GM12878 (cell line): ENCODE measurements around the gene NRXN3. TPM values are rescaled to one million over a fixed set of nuclear protein-coding genes. Genes with fewer than 3 reads are reported as not detected.

Source experiments
- ATAC-seq: fragments of 200-7000 bp; cut with Tn5 transposase; 3 replicates; pipeline ENCODE4 v1.9.1; 2020; ENCODE audit warnings: mild to moderate bottlenecking, moderate library complexity
- BruUV-seq: library from RNA; stranded (reverse); fragments of 400-500 nt; replicated peaks from 2 replicates; lab custom pipeline; 2021; lab: Mats Ljungman, UMichigan
- CTCF ChIA-PET: fragments of 300-600 bp; sonication (Branson Sonifier 250); formaldehyde crosslinking; extraction: SDS; loops from one replicate; lab custom pipeline; 2021; ENCODE audit warnings: inconsistent platforms; lab: Yijun Ruan, JAX
- POLR2A ChIA-PET: fragments of 350-600 bp; formaldehyde crosslinking; extraction: SDS; loops from one replicate; lab custom pipeline; 2021; ENCODE audit warnings: inconsistent platforms; lab: Charles Lee
- RAD21 ChIA-PET: fragments of 300-600 bp; sonication (Branson Sonifier 250); formaldehyde crosslinking; loops from one replicate; lab custom pipeline; 2023; ENCODE audit warnings: antibody characterized with exemption; ENCODE audit not compliant: unreplicated experiment; lab: Charles Lee
- SMC1A ChIA-PET: fragments of 300-600 bp; sonication (Branson Sonifier 250); formaldehyde crosslinking; loops from one replicate; lab custom pipeline; 2023; ENCODE audit not compliant: unreplicated experiment, uncharacterized antibody; lab: Charles Lee
- DNase-seq: peaks from one replicate; pipeline ENCODE4 v3.0.0-alpha.2; 2011; ENCODE audit warnings: low read depth, low spot score
- FAIRE-seq: peaks from 3 replicates; lab custom pipeline; 2011; peaks lifted over from hg19 to GRCh38; lab: Jason Lieb, UNC
- H2AFZ ChIP-seq: 2 replicates; pipeline ENCODE4 v1.6.0; 2011; ENCODE audit warnings: low read depth, low read length, control low read depth; ENCODE audit not compliant: control insufficient read depth
- H3K27ac ChIP-seq: 2 replicates; pipeline ENCODE4 v1.5.1; 2011; ENCODE audit warnings: control low read depth; ENCODE audit not compliant: control insufficient read depth, insufficient read depth
- H3K27me3 ChIP-seq, 2 experiments: replicated peaks in 1 of 2; 2 replicates each; pipeline versions ENCODE4 v1.6.0 to v1.6.1; 2011; ENCODE audit warnings: low read length in 1 of 2; ENCODE audit not compliant: control insufficient read depth in 2 of 2, insufficient read depth in 2 of 2
- H3K36me3 ChIP-seq, 2 experiments: 2 replicates each; pipeline ENCODE4 v1.5.1; 2011; ENCODE audit warnings: low read length in 1 of 2; ENCODE audit not compliant: control insufficient read depth in 2 of 2, insufficient read depth in 2 of 2
- H3K4me1 ChIP-seq: 2 replicates; pipeline ENCODE4 v1.6.1; 2011; ENCODE audit warnings: mild to moderate bottlenecking, low read length, moderate library complexity, mixed read lengths; ENCODE audit not compliant: control insufficient read depth, insufficient read depth
- H3K4me2 ChIP-seq: 2 replicates; pipeline ENCODE4 v1.6.0; 2011; ENCODE audit warnings: control low read depth; ENCODE audit not compliant: control insufficient read depth, insufficient read depth
- H3K4me3 ChIP-seq: fragments of 200-600 bp; sonication (generic); 2 replicates; pipeline ENCODE4 v1.5.1; 2016
- H3K79me2 ChIP-seq: 2 replicates; pipeline ENCODE4 v1.6.0; 2011; ENCODE audit warnings: low read length; ENCODE audit not compliant: control insufficient read depth, insufficient read depth
- H3K9ac ChIP-seq: 2 replicates; pipeline ENCODE4 v1.8.0; 2011; ENCODE audit warnings: low read length, control low read depth, mixed read lengths; ENCODE audit not compliant: control insufficient read depth, insufficient read depth
- H3K9me3 ChIP-seq: replicated peaks from 3 replicates; pipeline ENCODE4 v1.5.1; 2011; ENCODE audit warnings: mild to moderate bottlenecking, low read length; ENCODE audit not compliant: control insufficient read depth, insufficient read depth
- H4K20me1 ChIP-seq: 2 replicates; pipeline ENCODE4 v1.6.0; 2011; ENCODE audit not compliant: control insufficient read depth, insufficient read depth
- HDAC6 ChIP-seq: fragments of 200-600 bp; sonication (generic); IDR thresholded peaks from one replicate; pipeline ENCODE4 v1.8.0; 2017; ENCODE audit warnings: antibody characterized with exemption; ENCODE audit not compliant: unreplicated experiment
- IKZF1 ChIP-seq: fragments of 450-650 bp; conservative IDR thresholded peaks from 2 replicates; pipeline ENCODE4 v1.6.1; 2017; ENCODE audit warnings: antibody characterized with exemption, mild to moderate bottlenecking
- KLF5 ChIP-seq: fragments of 450-650 bp; IDR thresholded peaks from 2 replicates; pipeline ENCODE4 v1.6.1; 2014; ENCODE audit warnings: mild to moderate bottlenecking; ENCODE audit not compliant: partially characterized antibody
- NRF1 ChIP-seq: conservative IDR thresholded peaks from 2 replicates; pipeline ENCODE4 v1.6.1; 2011; ENCODE audit warnings: mild to moderate bottlenecking, low read depth, low read length, improper control_type of control experiment
- POU2F2 ChIP-seq: IDR thresholded peaks from 3 replicates; pipeline ENCODE4 v1.6.1; 2011; ENCODE audit warnings: low read depth, mild to moderate bottlenecking, low read length, borderline replicate concordance
- SREBF1 ChIP-seq: IDR thresholded peaks from 2 replicates; pipeline ENCODE4 v1.6.1; 2012; ENCODE audit warnings: mild to moderate bottlenecking, low read length
- SREBF2 ChIP-seq: IDR thresholded peaks from 2 replicates; pipeline ENCODE4 v1.6.1; 2012; ENCODE audit warnings: mild to moderate bottlenecking, low read length
- ZNF274 ChIP-seq: IDR thresholded peaks from one replicate; pipeline ENCODE4 v1.8.0; 2011; ENCODE audit not compliant: insufficient read length, insufficient read depth
- ZNF622 ChIP-seq: fragments of 450-650 bp; IDR thresholded peaks from 2 replicates; pipeline ENCODE4 v1.6.1; 2017; ENCODE audit warnings: mild to moderate bottlenecking, inconsistent platforms
- WGBS: methylation state at CpG from one replicate; pipeline ENCODE4 v1.1.6; 2016; ENCODE audit warnings: low lambda C conversion rate; ENCODE audit not compliant: insufficient replicate concordance, insufficient coverage; ENCODE audit errors: missing lambda C conversion rate; 5-methylcytosine and 5-hydroxymethylcytosine counted together
- in situ Hi-C: fragments of 300-500 bp; cut with MboI; formaldehyde crosslinking; loops from 9 replicates; pipeline ENCODE4 v1.14.3; 2018; ENCODE audit warnings: mixed read lengths
- intact Hi-C: fragments of 100-400 bp; cut with micrococcal nuclease; formaldehyde crosslinking; loops from one replicate; pipeline ENCODE4 v1.14.2; 2022; ENCODE audit not compliant: unreplicated experiment
- polyA plus RNA-seq, 11 experiments: library from polyadenylated mRNA; depleted of rRNA in 4 of 11; unstranded in 6 of 11; stranded (reverse) in 5 of 11; fragments of >200 nt; fragmentation: Nextera tagmentation in 4 of 11; fragmentation: Illumina TruSeq in 1 of 11; extraction: Ambion mirVana in 4 of 11; extraction: Trizol in 1 of 11; gene quantifications; 1 replicate in 1 of 11; 2 replicates in 10 of 11; pipeline versions ENCODE4 v1.2.1 to v1.2.3, GENCODE V29; 2011 to 2016; ENCODE audit warnings: inconsistent platforms in 2 of 11, missing spikeins in 2 of 11, low read depth in 1 of 11
- total RNA-seq, 4 experiments: library from RNA; depleted of rRNA in 3 of 4; stranded (reverse); fragments of >200 nt in 3 of 4; fragmentation: Illumina TruSeq in 1 of 4; extraction: Trizol in 1 of 4; gene quantifications; 2 replicates each; pipeline versions ENCODE4 v1.2.1 to v1.2.3, GENCODE V29; 2013 to 2021
- TF ChIP-seq, protein P1 (sequence below): fragments of 450-650 bp; formaldehyde crosslinking; IDR thresholded peaks from 2 replicates; pipeline ENCODE4 v1.5.0; 2022; ENCODE audit warnings: mild to moderate bottlenecking, missing genetic modification characterization

Gene NRXN3
- total and polyA plus RNA-seq, 10 of the 15 experiments (the other 5 are each of a cell fraction or from before 2014, with no cell fraction given) = 0.52 to 3.3 (median 1.4) TPM

GRCh38 chr14:79413734-79414428, 1243.7 kb downstream of the NRXN3 start:
- no peaks in the 10 kb centered on the region for H3K27me3 ChIP-seq
- no peak overlapping the region for H3K4me3 ChIP-seq
- ChIA-PET POLR2A (interaction anchor here (0.7 kb wide), 1 partner anchor 36 kb away, joined by 6 read pairs; no protein-coding TSS in a partner anchor), CTCF (no interaction called here), SMC1A (no interaction called here), RAD21 (no interaction called here)
- in situ Hi-C loops (no loop called here), intact Hi-C loops (no loop called here)
- no peaks in the 10 kb centered on the region for H3K79me2 ChIP-seq
- no peak for FAIRE-seq
- no peaks in the 10 kb centered on the region for H4K20me1 ChIP-seq
- no peaks in the 10 kb centered on the region for H3K36me3 ChIP-seq
- H3K27ac ChIP-seq = no peak overlapping the region
- BruUV-seq = no TSS peak
- TF ChIP-seq ZNF622 (no peak), SREBF2 (no peak)
- TF ChIP-seq, all 136 proteins: peak for 0
- no peaks in the 10 kb centered on the region for H3K4me1 ChIP-seq
- no peak for DNase-seq
- H2AFZ ChIP-seq = no peak overlapping the region
- H3K4me2 ChIP-seq = no peak overlapping the region
- no peaks in the 10 kb centered on the region for H3K9me3 ChIP-seq
- 53% methylated on average over 4 of the region's 4 CpGs for WGBS
- ATAC-seq = no peak
- no peak overlapping the region for H3K9ac ChIP-seq

GRCh38 chr14:79415726-79416125, 1245.6 kb downstream of the NRXN3 start:
- no peak overlapping the region for H3K4me3 ChIP-seq
- TF ChIP-seq NRF1 = no peak
- TF ChIP-seq, protein P1, sequence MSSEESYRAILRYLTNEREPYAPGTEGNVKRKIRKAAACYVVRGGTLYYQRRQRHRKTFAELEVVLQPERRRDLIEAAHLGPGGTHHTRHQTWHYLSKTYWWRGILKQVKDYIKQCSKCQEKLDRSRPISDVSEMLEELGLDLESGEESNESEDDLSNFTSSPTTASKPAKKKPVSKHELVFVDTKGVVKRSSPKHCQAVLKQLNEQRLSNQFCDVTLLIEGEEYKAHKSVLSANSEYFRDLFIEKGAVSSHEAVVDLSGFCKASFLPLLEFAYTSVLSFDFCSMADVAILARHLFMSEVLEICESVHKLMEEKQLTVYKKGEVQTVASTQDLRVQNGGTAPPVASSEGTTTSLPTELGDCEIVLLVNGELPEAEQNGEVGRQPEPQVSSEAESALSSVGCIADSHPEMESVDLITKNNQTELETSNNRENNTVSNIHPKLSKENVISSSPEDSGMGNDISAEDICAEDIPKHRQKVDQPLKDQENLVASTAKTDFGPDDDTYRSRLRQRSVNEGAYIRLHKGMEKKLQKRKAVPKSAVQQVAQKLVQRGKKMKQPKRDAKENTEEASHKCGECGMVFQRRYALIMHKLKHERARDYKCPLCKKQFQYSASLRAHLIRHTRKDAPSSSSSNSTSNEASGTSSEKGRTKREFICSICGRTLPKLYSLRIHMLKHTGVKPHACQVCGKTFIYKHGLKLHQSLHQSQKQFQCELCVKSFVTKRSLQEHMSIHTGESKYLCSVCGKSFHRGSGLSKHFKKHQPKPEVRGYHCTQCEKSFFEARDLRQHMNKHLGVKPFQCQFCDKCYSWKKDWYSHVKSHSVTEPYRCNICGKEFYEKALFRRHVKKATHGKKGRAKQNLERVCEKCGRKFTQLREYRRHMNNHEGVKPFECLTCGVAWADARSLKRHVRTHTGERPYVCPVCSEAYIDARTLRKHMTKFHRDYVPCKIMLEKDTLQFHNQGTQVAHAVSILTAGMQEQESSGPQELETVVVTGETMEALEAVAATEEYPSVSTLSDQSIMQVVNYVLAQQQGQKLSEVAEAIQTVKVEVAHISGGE = no peak
- TF ChIP-seq ZNF274 = no peak
- TF ChIP-seq HDAC6 = no peak
- TF ChIP-seq POU2F2 = no peak
- TF ChIP-seq IKZF1 = no peak
- TF ChIP-seq SREBF1 = no peak
- TF ChIP-seq KLF5 = no peak
- TF ChIP-seq, all 136 proteins: peak for 0
- H3K9ac ChIP-seq = no peak overlapping the region
- ChIA-PET POLR2A (no interaction called here), RAD21 (no interaction called here), SMC1A (no interaction called here), CTCF (no interaction called here)
- H3K36me3 ChIP-seq = no peaks in the 10 kb centered on the region
- FAIRE-seq (no peak), ATAC-seq (no peak), DNase-seq (no peak)
- H3K4me2 ChIP-seq = no peak overlapping the region
- no peaks in the 10 kb centered on the region for H4K20me1 ChIP-seq
- intact Hi-C loops (no loop called here), in situ Hi-C loops (no loop called here)
- H3K27me3 ChIP-seq = no peaks in the 10 kb centered on the region
- no peaks in the 10 kb centered on the region for H3K79me2 ChIP-seq
- no TSS peak for BruUV-seq
- H3K27ac ChIP-seq = no peak overlapping the region
- no peak overlapping the region for H2AFZ ChIP-seq
- 58% methylated on average over 1 of the region's 1 CpG for WGBS
- no peaks in the 10 kb centered on the region for H3K4me1 ChIP-seq
- H3K9me3 ChIP-seq = no peaks in the 10 kb centered on the region
